HEK293T (cell line): ENCODE results near the gene LIX1L.

Source experiments
- CTCF ChIA-PET: fragments of 350-600 bp; formaldehyde crosslinking; extraction: SDS; loops from one replicate; lab custom pipeline; 2021; ENCODE audit warnings: antibody characterized with exemption, inconsistent platforms; lab: Yijun Ruan, JAX
- POLR2A ChIA-PET: fragments of 350-600 bp; formaldehyde crosslinking; extraction: SDS; loops from one replicate; lab custom pipeline; 2020; ENCODE audit warnings: antibody characterized with exemption, inconsistent platforms; lab: Yijun Ruan, JAX
- DNase-seq: peaks from one replicate; pipeline ENCODE4 v3.0.0; 2012; ENCODE audit warnings: mixed read lengths; ENCODE audit errors: extremely low spot score
- ARNT ChIP-seq: fragments of 450-650 bp; IDR thresholded peaks from 2 replicates; pipeline ENCODE4 v1.6.1; 2017; ENCODE audit warnings: mild to moderate bottlenecking
- BHLHE40 ChIP-seq: fragments of 450-650 bp; IDR thresholded peaks from 2 replicates; pipeline ENCODE4 v1.6.1; 2016; ENCODE audit warnings: mild to moderate bottlenecking, moderate library complexity, borderline replicate concordance
- CTBP1 ChIP-seq: fragments of 450-650 bp; IDR thresholded peaks from 2 replicates; pipeline ENCODE4 v1.6.1; 2016; ENCODE audit warnings: borderline replicate concordance
- ELF4 ChIP-seq: fragments of 450-650 bp; IDR thresholded peaks from 2 replicates; pipeline ENCODE4 v1.6.1; 2017; ENCODE audit warnings: antibody characterized with exemption
- FOXA1 ChIP-seq: fragments of 450-650 bp; IDR thresholded peaks from 2 replicates; pipeline ENCODE4 v1.6.1; 2016; ENCODE audit warnings: mild to moderate bottlenecking
- FOXK2 ChIP-seq: fragments of 450-650 bp; IDR thresholded peaks from 2 replicates; pipeline ENCODE4 v1.6.1; 2016; ENCODE audit warnings: mild to moderate bottlenecking
- FOXM1 ChIP-seq: fragments of 450-650 bp; IDR thresholded peaks from 2 replicates; pipeline ENCODE4 v1.6.1; 2017; ENCODE audit warnings: mild to moderate bottlenecking, borderline replicate concordance
- HDGF ChIP-seq: fragments of 450-650 bp; IDR thresholded peaks from 2 replicates; pipeline ENCODE4 v1.6.1; 2017; ENCODE audit warnings: antibody characterized with exemption, borderline replicate concordance
- L3MBTL2 ChIP-seq: fragments of 450-650 bp; conservative IDR thresholded peaks from 2 replicates; pipeline ENCODE4 v1.6.1; 2016; ENCODE audit warnings: mild to moderate bottlenecking
- LEF1 ChIP-seq: fragments of 450-650 bp; IDR thresholded peaks from 2 replicates; pipeline ENCODE4 v1.6.1; 2017; ENCODE audit warnings: mild to moderate bottlenecking, borderline replicate concordance
- NFRKB ChIP-seq: fragments of 450-650 bp; IDR thresholded peaks from 2 replicates; pipeline ENCODE4 v1.6.1; 2016; ENCODE audit warnings: mild to moderate bottlenecking, moderate library complexity
- SP1 ChIP-seq: fragments of 450-650 bp; IDR thresholded peaks from 2 replicates; pipeline ENCODE4 v1.6.1; 2017
- SUZ12 ChIP-seq: fragments of 450-650 bp; IDR thresholded peaks from 2 replicates; pipeline ENCODE4 v1.6.1; 2016; ENCODE audit warnings: mild to moderate bottlenecking
- TARDBP ChIP-seq: fragments of 450-650 bp; IDR thresholded peaks from 2 replicates; pipeline ENCODE4 v1.6.1; 2016
- ZNF384 ChIP-seq: fragments of 450-650 bp; IDR thresholded peaks from 2 replicates; pipeline ENCODE4 v1.6.1; 2016
- TF ChIP-seq, protein P1 (sequence below): fragments of 450-650 bp; IDR thresholded peaks from 2 replicates; pipeline ENCODE4 v1.6.1; 2016

The LIX1L gene

DNA sequence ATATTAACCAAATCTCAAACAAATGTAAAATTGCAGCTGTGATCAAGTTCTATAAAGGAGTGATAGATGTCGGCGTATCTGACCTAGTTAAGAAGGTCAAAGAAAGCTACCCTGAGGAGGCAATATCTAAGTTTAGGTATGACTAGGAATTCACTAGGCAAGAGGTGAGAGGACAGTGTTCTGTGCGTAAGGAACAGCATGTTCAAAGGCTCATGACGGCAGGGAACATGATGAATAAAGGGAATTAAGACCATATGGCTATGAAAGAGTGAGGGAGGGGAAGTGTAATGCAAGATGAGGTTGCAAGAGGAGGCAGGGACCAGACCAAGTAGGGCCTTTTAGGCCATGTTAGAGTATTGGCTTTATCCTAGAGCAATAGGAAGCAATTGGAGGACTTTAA, 8.6 kb downstream of the LIX1L start:
- no peak for TF ChIP-seq ELF4
- no peak for TF ChIP-seq SUZ12
- TF ChIP-seq FOXM1: no peak
- no peak for TF ChIP-seq NFRKB
- no peak for DNase-seq
- ChIA-PET CTCF (no interaction called here), POLR2A (interaction anchor here (0.9 to 1.7 kb wide), 2 partner anchors 8 to 22 kb away, joined by 3 to 6 read pairs; partner anchors contain the start of genes LIX1L and RBM8A)

DNA sequence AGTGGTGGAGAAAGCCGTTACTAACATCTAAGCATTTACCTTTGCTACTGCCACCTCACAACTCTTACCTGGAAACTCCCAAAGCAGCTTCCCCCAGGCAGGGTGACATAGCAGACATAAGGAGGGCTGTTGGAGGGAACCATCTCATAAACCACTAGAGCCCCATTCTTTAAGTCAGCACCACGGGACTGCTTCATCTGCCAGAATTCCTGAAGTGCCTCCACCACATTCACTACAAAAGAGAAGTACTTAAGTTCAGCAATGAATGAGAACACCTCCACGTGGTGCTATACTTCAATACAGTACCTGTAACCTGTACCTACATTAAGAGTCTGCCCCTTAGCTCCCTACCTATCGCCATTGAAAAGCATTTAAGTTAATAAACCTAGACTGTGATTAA, 10.3 kb downstream of the LIX1L start:
- CTCF ChIA-PET: no interaction called here
- POLR2A ChIA-PET: interaction anchor here (1.7 kb wide), 1 partner anchor 10 kb away, joined by 6 read pairs; the partner anchor contains the start of gene LIX1L
- DNase-seq: no peak
- TF ChIP-seq L3MBTL2 (no peak), NFRKB (no peak), ARNT (no peak), HDGF (no peak), LEF1 (no peak), SUZ12 (no peak), TARDBP (no peak), FOXA1 (no peak), ELF4 (no peak), FOXK2 (no peak), CTBP1 (no peak), ZNF384 (no peak), SP1 (no peak), FOXM1 (no peak), BHLHE40 (no peak)
- TF ChIP-seq, protein P1, sequence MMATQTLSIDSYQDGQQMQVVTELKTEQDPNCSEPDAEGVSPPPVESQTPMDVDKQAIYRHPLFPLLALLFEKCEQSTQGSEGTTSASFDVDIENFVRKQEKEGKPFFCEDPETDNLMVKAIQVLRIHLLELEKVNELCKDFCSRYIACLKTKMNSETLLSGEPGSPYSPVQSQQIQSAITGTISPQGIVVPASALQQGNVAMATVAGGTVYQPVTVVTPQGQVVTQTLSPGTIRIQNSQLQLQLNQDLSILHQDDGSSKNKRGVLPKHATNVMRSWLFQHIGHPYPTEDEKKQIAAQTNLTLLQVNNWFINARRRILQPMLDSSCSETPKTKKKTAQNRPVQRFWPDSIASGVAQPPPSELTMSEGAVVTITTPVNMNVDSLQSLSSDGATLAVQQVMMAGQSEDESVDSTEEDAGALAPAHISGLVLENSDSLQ: no peak

DNA sequence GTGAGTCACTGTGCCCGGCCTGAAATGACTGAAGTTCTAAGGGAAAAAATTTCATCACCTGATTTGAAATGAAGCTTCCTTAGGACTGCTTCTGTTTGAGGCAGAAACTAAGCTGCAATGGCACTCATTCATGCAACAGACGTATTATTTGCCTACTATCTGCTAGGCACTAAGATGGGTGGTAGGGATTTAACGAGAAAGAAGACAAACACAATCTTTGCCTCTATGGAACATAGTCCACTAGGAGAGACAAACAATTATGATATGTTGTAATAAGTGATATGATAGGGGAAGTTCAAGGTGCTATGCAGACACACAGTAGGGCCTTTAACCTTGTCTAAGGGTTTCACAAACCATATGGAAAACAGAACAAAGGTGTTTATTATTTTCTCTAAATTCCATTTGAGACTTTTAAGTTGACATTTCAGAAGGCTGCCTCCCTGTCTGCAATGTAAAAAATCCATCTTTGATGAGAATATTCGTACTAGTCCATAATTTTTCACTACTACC, 11.3 kb downstream of the LIX1L start:
- ChIA-PET CTCF (no interaction called here), POLR2A (no interaction called here)
- TF ChIP-seq HDGF: no peak
- no peak for TF ChIP-seq FOXM1
- TF ChIP-seq FOXA1: no peak
- TF ChIP-seq ZNF384: no peak
- no peak for TF ChIP-seq L3MBTL2
- no peak for TF ChIP-seq NFRKB
- TF ChIP-seq CTBP1: no peak
- no peak for TF ChIP-seq BHLHE40
- no peak for DNase-seq

DNA sequence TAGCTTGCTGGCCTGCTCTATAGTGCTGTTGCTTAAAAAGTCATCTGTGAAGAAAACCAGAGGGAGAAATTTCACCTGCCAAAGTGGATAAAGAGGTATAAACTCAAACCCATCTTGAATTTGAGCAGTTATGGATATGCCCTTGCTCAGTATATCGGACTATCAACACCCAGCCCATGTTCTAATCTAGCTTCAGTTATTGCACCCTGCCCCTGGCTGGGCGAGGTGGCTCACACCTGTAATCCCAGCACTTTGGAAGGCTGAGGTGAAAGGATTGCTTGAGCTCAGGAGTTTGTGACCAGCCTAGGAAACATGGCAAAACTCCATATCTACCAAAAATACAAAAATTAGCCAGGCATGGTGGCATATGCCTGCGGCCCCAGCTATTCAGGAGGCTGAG, 13.3 kb downstream of the LIX1L start:
- CTCF ChIA-PET: no interaction called here
- POLR2A ChIA-PET: interaction anchor here (0.6 to 1.5 kb wide), 3 partner anchors 13 to 20 kb away, joined by 3 to 5 read pairs (median 4); partner anchors contain the start of genes ANKRD34A, LIX1L, POLR3GL and RBM8A

DNA sequence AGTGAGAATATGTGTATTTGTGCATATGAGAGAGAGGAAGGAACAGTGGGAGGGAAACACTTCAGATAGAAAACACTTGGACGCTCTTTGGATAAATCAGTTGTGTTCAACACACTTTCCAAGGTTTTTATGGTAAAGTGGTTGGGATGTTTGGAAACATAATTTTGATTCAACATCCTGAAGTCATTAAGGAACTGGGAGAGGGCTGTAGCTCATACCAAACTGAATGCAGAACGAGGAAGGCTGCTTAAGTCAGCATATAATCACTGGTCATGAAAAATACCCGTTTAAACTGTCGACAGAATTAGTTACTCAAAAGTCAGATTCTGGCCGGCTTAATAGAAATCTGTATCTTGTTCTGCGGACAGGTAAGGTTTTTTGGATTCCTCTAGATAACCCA, 14.9 kb downstream of the LIX1L start:
- DNase-seq: no peak
- CTCF ChIA-PET: interaction anchor here (0.9 to 1.5 kb wide), 2 partner anchors 16 to 51 kb away, joined by 4 read pairs; partner anchors contain the start of gene RBM8A
- POLR2A ChIA-PET: interaction anchor here (0.9 to 3.4 kb wide), 4 partner anchors 11 to 21 kb away, joined by 3 to 20 read pairs (median 12); partner anchors contain the start of genes ANKRD34A, LIX1L, POLR3GL and RBM8A
- TF ChIP-seq CTBP1 (no peak), FOXA1 (no peak), ELF4 (no peak), HDGF (no peak)

More for the DNA sequence above, 13.3 kb downstream of the LIX1L start:
- TF ChIP-seq ARNT (no peak), FOXA1 (no peak), ELF4 (no peak), SP1 (no peak), NFRKB (no peak), TARDBP (no peak), LEF1 (no peak), CTBP1 (no peak), FOXM1 (no peak), SUZ12 (no peak), ZNF384 (no peak), HDGF (no peak), BHLHE40 (no peak), FOXK2 (no peak), L3MBTL2 (no peak)
- TF ChIP-seq, protein P1: no peak
- no peak for DNase-seq

DNA sequence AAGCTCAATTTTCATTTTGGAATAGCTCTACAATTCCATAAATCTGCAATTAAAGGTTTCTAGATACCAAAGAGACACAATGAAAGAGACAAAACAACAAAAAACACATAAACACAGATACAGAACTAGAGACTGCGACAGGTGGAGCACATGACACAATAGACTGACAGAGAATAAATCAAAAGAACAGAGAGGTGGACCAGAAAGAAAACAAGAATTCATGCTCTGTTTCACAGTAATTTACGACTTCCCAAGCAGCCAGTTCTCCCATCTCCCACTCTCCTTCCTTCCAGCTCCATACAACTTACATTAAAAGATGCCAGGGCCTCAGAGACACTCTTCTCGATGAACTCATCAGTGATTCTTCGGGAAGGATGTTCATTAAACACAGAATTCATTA, 15.4 kb downstream of the LIX1L start:
- POLR2A ChIA-PET: interaction anchor here (0.9 to 3.4 kb wide), 4 partner anchors 12 to 22 kb away, joined by 3 to 20 read pairs (median 12); partner anchors contain the start of genes ANKRD34A, LIX1L, POLR3GL and RBM8A
- no peak for DNase-seq
- TF ChIP-seq SP1 (no peak), LEF1 (no peak), FOXA1 (no peak)
- TF ChIP-seq, protein P1: peak; percentile 89
- CTCF ChIA-PET: interaction anchor here (0.9 kb wide), 1 partner anchor 15 kb away, joined by 4 read pairs; the partner anchor contains the start of gene RBM8A

DNA sequence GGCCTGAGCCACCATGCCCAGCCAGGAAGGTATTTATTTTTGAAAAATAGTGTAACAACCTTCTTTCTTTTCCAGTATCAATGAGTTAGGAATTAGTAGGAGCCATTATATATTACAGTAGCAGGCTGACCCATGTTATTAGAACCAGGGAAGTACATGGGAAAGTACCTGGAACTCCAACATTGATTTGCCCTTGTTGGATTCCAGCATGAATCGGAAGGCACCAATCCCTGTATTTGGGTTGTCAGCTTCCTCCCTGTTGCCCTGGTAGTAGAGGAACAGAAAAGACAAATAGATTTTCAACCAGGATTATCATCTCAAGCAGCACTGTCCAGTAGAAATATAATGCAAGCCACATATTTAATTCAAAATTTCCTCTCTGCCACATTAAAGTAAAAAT, 20.4 kb downstream of the LIX1L start:
- TF ChIP-seq SP1 (no peak), FOXA1 (no peak), ELF4 (no peak), L3MBTL2 (no peak), TARDBP (no peak), SUZ12 (no peak), NFRKB (no peak), CTBP1 (no peak), ZNF384 (no peak)
- TF ChIP-seq, protein P1: no peak
- DNase-seq: no peak
- CTCF ChIA-PET: no interaction called here
- POLR2A ChIA-PET: interaction anchor here (2.5 kb wide), 1 partner anchor 27 kb away, joined by 10 read pairs; the partner anchor contains the start of genes ANKRD34A and POLR3GL
